Germinal center (tissue), 1 donor: ENCODE results near the gene ADGRD1.
A peak's percentile ranks its signal among the peaks of the same experiment; 100 is the strongest.

Experiments
- DNase-seq: peaks from one replicate; pipeline ENCODE4 v3.0.0; 2012; ENCODE audit warnings: mixed read lengths, low spot score

The ADGRD1 gene

GRCh38 chr12:131025234-131025633 is 71.5 kb downstream of the ADGRD1 start:
- no peak for DNase-seq

GRCh38 chr12:131025939-131026702 is 72.4 kb downstream of the ADGRD1 start:
- no peak for DNase-seq

- DNase-seq: no peak
Measured at GRCh38 chr12:131026754-131027153, 73.0 kb downstream of the ADGRD1 start.

- DNase-seq: no peak
Measured at GRCh38 chr12:131027264-131027663, 73.6 kb downstream of the ADGRD1 start.

GRCh38 chr12:131027876-131028586 is 74.3 kb downstream of the ADGRD1 start:
- no peak for DNase-seq

GRCh38 chr12:131028587-131029338 is 75.1 kb downstream of the ADGRD1 start:
- DNase-seq: no peak

- no peak for DNase-seq
Measured at GRCh38 chr12:131030472-131031328, 77.0 kb downstream of the ADGRD1 start.

GRCh38 chr12:131032082-131032750 is 78.5 kb downstream of the ADGRD1 start:
- peak; percentile 24 for DNase-seq

- DNase-seq: no peak
Measured at GRCh38 chr12:131033486-131033885, 79.8 kb downstream of the ADGRD1 start.

- DNase-seq: no peak
Measured at GRCh38 chr12:131033886-131034482, 80.3 kb downstream of the ADGRD1 start.

- no peak for DNase-seq
Measured at GRCh38 chr12:131034631-131035244, 81.0 kb downstream of the ADGRD1 start.

- DNase-seq: peak; percentile 58
Measured at GRCh38 chr12:131035245-131035681, 81.6 kb downstream of the ADGRD1 start.

- DNase-seq: no peak
Measured at GRCh38 chr12:131038159-131038558, 84.5 kb downstream of the ADGRD1 start.

GRCh38 chr12:131038961-131039950 is 85.5 kb downstream of the ADGRD1 start:
- DNase-seq: no peak

- DNase-seq: no peak
Measured at GRCh38 chr12:131040491-131040890, 86.8 kb downstream of the ADGRD1 start.

- no peak for DNase-seq
Measured at GRCh38 chr12:131041216-131041967, 87.7 kb downstream of the ADGRD1 start.

GRCh38 chr12:131041968-131042833 is 88.5 kb downstream of the ADGRD1 start:
- no peak for DNase-seq
